ENCODE results near the gene NDOR1. TPM values are rescaled to one million over a fixed set of nuclear protein-coding genes. Genes with fewer than 3 reads are reported as not detected.

NDOR1 gene
- total RNA-seq, 4 donors from 2014 or later = 14.3 to 47.5 (median 22.0) TPM

DNA sequence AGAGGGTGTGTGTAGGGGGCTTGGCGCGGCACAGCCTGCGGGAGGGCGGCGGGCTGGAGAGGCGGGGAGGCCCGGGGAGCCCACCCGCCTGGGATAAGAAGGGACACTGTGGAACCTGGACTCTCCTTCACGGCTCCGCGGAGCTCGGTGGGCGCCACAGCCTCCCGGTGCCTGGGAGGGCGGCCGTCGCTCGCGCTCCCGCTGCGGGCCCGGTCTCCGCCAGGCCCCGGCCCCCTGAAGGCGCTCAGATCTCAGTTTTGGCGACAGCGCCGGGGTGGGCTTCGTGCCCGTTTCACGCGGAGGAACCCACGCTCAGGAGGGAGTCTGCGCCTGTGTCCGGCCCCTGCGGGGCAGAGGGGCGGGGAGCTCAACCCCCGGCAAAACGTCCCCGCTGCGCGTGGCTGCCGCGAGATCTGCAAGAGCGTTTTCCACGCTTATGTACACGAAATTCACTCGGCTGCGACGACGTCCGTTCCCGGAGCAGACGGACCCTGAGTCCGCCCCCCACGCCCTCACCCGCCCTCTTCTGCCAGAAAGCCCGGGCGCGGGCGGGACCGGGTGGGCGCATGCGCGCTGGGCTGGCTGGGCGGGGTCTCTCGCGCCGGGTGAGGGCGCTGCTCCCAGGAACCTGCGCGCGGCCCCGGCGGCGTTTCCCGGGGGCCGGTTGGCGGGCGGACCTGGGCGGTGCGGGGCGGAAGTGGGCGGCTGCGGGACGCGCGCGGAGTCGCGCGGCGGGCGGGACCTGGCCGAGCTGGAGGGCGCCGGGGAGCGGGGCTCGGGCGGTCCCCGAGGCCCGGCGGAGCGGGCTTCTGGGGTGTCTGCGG is 49.3 kb downstream of the NDOR1 start, which contains the start of gene NELFB:
Gene NELFB (plus strand): TSS at position 704 of the 824 bp plus-strand sequence.
- Histone ChIP-seq H3K36me3 (peaks cover 0 to 7% (median 3%) of the 10 kb centered on the region in 4 donors), H3K27me3 (no peaks in the 10 kb centered on the region), H3K27ac (peak within 1 kb of the TSS; percentile 88 to 91 (median 89)), H3K4me3 (peak within 1 kb of the TSS; percentile 90 to 98 (median 96)), H3K4me1 (peaks cover 21 to 31% (median 24%) of the 10 kb centered on the region in 4 donors), H3K9me3 (no peaks in the 10 kb centered on the region)
- 2% methylated on average over 70 of the region's 105 CpGs; no CpG with 5 or more reads in 1 of the 2 donors for WGBS, 2 donors (ENCODE audit: low coverage in 1 of 2)
- intact Hi-C loops (cut with DNase I; ENCODE audit: low total_unique reads) (no loop called here), in situ Hi-C loops (cut with MboI; ENCODE audit: low pct_ligation_motif_present in 1 of 4, low pct_unique_long_range_greater_than_20kb in 1 of 4, low sequenced_read_pairs in 3 of 4) (no loop called here)
- DNase-seq = peak; percentile 97
- TF ChIP-seq EP300 (IDR thresholded peaks at IDR 0.05; ENCODE audit: low read depth) (no peak), POLR2AphosphoS5 (IDR thresholded peaks at IDR 0.05) (peak; percentile 86 to 93 (median 93)), POLR2A (IDR thresholded peaks at IDR 0.05) (peak; percentile 80)
- TF ChIP-seq, protein P1, sequence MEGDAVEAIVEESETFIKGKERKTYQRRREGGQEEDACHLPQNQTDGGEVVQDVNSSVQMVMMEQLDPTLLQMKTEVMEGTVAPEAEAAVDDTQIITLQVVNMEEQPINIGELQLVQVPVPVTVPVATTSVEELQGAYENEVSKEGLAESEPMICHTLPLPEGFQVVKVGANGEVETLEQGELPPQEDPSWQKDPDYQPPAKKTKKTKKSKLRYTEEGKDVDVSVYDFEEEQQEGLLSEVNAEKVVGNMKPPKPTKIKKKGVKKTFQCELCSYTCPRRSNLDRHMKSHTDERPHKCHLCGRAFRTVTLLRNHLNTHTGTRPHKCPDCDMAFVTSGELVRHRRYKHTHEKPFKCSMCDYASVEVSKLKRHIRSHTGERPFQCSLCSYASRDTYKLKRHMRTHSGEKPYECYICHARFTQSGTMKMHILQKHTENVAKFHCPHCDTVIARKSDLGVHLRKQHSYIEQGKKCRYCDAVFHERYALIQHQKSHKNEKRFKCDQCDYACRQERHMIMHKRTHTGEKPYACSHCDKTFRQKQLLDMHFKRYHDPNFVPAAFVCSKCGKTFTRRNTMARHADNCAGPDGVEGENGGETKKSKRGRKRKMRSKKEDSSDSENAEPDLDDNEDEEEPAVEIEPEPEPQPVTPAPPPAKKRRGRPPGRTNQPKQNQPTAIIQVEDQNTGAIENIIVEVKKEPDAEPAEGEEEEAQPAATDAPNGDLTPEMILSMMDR (IDR thresholded peaks at IDR 0.05) = no peak

DNA sequence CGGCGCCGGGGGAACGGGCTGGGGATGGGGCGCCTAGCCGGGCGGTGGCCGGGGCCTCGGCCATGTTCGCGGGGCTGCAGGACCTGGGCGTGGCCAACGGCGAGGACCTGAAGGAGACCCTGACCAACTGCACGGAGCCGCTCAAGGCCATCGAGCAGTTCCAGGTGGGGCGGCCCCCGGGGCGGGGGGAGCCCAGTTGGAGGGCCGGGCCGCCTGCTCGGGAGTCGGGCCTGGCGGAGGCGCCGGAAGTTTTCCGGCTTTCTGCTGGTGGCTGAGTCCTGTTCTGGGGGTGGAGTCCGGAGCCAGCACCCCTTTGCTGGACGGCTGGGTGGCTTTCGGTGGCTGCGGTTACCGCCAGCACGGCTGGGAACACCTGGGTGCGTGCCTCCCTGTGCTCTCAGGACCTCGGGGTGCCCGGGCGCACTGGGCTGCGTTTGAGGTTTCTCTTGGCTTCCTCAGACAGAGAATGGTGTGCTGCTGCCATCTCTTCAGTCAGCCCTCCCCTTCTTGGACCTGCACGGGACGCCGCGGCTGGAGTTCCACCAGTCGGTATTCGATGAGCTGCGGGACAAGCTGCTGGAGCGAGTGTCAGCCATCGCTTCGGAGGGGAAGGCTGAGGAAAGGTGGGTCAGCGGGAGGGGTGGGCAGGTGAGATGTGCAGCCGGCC is 50.1 kb downstream of the NDOR1 start:
- H3K4me3 ChIP-seq = peak overlapping the region; percentile 90 to 98 (median 96)
- peak; percentile 60 for DNase-seq
- H3K4me1 ChIP-seq = peaks cover 21 to 31% (median 24%) of the 10 kb centered on the region in 4 donors
- no peaks in the 10 kb centered on the region for H3K27me3 ChIP-seq
- WGBS, 2 donors (ENCODE audit: low coverage in 1 of 2) = 1% methylated on average over 45 of the region's 51 CpGs; no CpG with 5 or more reads in 1 of the 2 donors
- TF ChIP-seq, protein P1 (IDR thresholded peaks at IDR 0.05) = no peak
- TF ChIP-seq POLR2A (IDR thresholded peaks at IDR 0.05) = peak; percentile 6
- in situ Hi-C loops (cut with MboI; ENCODE audit: low pct_ligation_motif_present in 1 of 4, low pct_unique_long_range_greater_than_20kb in 1 of 4, low sequenced_read_pairs in 3 of 4) = no loop called here
- H3K36me3 ChIP-seq = peaks cover 0 to 7% (median 3%) of the 10 kb centered on the region in 4 donors
- no peaks in the 10 kb centered on the region for H3K9me3 ChIP-seq
- peak overlapping the region; percentile 88 to 91 (median 89) for H3K27ac ChIP-seq
- intact Hi-C loops (cut with DNase I; ENCODE audit: low total_unique reads) = no loop called here

DNA sequence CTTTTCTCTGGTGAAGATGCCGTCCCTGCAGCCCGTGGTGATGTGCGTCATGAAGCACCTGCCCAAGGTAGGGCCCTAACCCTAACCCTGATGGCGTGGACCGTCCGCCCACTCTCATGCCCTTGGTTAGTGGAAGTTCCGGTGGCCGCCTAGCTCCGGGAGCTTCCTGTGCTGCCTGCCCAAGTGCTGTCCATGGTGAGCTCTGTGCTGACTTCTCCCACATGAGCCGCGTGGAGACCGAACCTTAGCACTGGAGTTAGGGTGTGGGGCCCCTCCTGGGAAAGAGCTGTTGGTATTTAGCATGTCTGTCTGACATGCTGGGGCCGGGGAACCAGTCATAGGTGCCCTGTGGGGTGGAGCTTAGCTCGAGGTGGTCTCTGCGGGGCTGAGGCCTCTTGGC is 50.9 kb downstream of the NDOR1 start:
- Histone ChIP-seq H3K27me3 (no peaks in the 10 kb centered on the region), H3K4me1 (peaks cover 21 to 31% (median 24%) of the 10 kb centered on the region in 4 donors), H3K4me3 (peak overlapping the region in 2 of 4 donors; percentile 93 to 98), H3K9me3 (no peaks in the 10 kb centered on the region), H3K36me3 (peaks cover 0 to 7% (median 3%) of the 10 kb centered on the region in 4 donors), H3K27ac (peak overlapping the region in 1 of 4 donors; percentile 90)
- 82% methylated on average over 15 of the region's 15 CpGs; no CpG with 5 or more reads in 1 of the 2 donors for WGBS, 2 donors (ENCODE audit: low coverage in 1 of 2)
- DNase-seq = no peak
- in situ Hi-C loops (cut with MboI; ENCODE audit: low pct_ligation_motif_present in 1 of 4, low pct_unique_long_range_greater_than_20kb in 1 of 4, low sequenced_read_pairs in 3 of 4) = no loop called here
- TF ChIP-seq EP300 (IDR thresholded peaks at IDR 0.05; ENCODE audit: low read depth) (no peak), POLR2A (IDR thresholded peaks at IDR 0.05) (no peak), POLR2AphosphoS5 (IDR thresholded peaks at IDR 0.05) (no peak)
- TF ChIP-seq, protein P1 (IDR thresholded peaks at IDR 0.05) = no peak
- intact Hi-C loops (cut with DNase I; ENCODE audit: low total_unique reads) = no loop called here

DNA sequence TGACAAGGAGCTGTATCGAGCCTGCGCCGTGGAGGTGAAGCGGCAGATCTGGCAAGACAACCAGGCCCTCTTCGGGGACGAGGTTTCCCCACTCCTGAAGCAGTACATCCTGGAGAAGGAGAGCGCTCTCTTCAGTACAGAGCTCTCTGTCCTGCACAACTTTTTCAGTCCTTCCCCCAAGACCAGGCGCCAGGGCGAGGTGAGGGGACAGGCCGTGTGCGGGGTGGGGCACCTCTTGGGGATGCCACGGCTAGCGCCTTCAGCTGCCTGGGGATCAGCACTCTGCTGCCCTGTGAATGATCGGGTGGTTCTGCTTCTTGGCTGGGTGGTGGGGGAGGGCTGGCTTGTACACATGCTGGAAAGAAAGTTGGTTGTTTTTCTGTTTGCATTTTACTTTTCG is 51.4 kb downstream of the NDOR1 start:
- peaks cover 0 to 7% (median 3%) of the 10 kb centered on the region in 4 donors for H3K36me3 ChIP-seq
- TF ChIP-seq POLR2AphosphoS5 (IDR thresholded peaks at IDR 0.05) (no peak), POLR2A (IDR thresholded peaks at IDR 0.05) (no peak), EP300 (IDR thresholded peaks at IDR 0.05; ENCODE audit: low read depth) (no peak)
- TF ChIP-seq, protein P1 (IDR thresholded peaks at IDR 0.05) = no peak
- in situ Hi-C loops (cut with MboI; ENCODE audit: low pct_ligation_motif_present in 1 of 4, low pct_unique_long_range_greater_than_20kb in 1 of 4, low sequenced_read_pairs in 3 of 4) = no loop called here
- no peaks in the 10 kb centered on the region for H3K9me3 ChIP-seq
- peaks cover 21 to 31% (median 24%) of the 10 kb centered on the region in 4 donors for H3K4me1 ChIP-seq
- intact Hi-C loops (cut with DNase I; ENCODE audit: low total_unique reads) = no loop called here
- no peak for DNase-seq
- no peaks in the 10 kb centered on the region for H3K27me3 ChIP-seq
- H3K4me3 ChIP-seq = peak overlapping the region in 1 of 4 donors; percentile 98
- 89 to 93% methylated on average over 3 to 15 of the region's 15 CpGs for WGBS, 2 donors (ENCODE audit: low coverage in 1 of 2)
- H3K27ac ChIP-seq = no peak overlapping the region

Data from transverse colon (tissue), 4 donors.